HG02840 (cell line): ENCODE measurements around the gene DOCK4.

ENCODE experiments used
- ATAC-seq: cut with Tn5 transposase; IDR thresholded peaks from one replicate; pipeline ENCODE4 v1.9.1; 2021; ENCODE audit warnings: mild to moderate bottlenecking, moderate library complexity, moderate number of reproducible peaks; ENCODE audit not compliant: unreplicated experiment, low FRiP score

The DOCK4 gene

DNA sequence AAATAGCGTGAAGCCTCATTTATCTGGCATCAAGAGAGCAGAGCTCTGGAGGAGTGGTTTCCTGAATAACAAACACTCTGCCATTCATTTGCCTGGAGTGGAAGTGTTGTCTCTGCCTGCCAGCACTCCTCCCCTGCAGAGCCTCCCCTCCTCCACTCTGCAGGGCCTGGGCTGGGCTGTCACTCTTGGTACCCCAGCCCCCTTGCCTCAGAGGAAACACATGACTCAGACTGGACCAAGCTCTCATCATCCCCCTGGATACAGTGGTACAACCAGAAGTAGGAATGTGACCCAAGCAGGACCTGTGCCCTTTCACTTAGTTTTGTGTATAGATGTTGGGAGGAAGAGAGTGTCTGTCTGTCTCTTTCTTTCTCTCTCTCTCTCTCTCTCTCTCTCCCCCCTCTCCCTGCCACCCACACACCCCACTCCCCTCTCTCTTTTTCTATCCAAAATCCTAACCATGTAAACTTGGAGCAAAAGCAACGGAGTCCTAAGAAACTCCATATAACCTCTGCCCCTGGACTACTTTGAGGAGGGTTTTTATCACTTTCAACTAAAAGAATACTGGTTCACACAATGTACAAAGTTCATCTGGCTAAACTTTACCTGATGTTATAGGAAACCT is 43.9 kb downstream of the DOCK4 start:
- ATAC-seq: no peak

GRCh38 chr7:112161253-112162141 is 44.7 kb downstream of the DOCK4 start:
- ATAC-seq: no peak

DNA sequence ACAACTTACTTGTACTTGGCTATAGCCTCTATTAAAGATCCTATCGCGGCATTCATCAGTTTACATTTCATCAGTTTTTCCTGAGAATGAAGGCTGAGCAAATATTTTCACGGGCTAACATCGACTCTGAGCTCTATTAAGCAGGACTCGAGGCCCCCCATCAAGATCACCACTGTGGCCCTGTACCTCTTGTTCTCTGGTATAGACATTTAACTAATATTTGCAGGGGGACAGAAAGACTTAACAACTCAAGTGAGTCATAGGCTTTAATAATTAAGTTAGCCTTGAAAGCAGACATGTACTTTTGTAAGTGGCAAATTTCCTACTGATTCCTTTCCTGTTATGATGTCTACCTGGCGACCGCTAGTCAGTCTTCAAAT is 45.4 kb downstream of the DOCK4 start:
- ATAC-seq: no peak

GRCh38 chr7:112160130-112160770 is 45.9 kb downstream of the DOCK4 start:
- no peak for ATAC-seq

DNA sequence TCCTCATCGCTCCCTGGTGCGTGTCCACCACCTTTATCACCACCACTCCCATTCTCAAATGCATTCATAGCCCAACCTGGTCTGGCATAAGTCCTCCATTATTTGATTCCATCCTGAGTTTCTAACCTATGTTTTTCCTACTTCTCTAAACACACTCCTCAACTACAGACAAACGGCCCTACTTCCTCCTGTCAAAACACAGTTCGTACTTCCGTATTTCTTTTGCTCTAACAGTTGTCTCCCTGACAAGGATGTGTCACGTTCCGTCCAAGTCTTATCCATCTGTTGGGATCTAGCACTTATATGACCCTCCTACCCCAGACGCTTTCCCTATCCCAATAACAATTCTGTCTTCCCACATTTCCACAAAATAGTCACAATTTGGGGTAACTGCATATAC is 46.8 kb downstream of the DOCK4 start:
- ATAC-seq: no peak

DNA sequence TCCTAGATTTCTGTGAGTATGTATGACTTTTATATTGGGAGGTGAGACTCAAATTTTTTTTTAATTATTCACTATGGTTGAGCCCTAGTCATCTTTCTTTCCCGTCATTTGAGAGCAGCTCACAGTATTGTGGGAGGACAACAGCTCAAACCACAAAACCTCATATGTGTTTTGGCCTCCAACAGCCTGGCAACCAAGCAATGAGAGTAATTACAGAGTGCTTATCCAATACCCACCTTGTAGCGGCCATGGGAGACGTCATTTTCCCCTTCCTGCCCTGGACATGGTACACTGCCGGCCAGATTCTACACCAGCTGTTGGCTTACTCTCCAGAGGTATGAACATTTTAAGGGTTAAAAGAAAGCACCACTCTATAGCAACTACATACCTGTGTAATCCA is 49.1 kb downstream of the DOCK4 start:
- ATAC-seq: no peak

DNA sequence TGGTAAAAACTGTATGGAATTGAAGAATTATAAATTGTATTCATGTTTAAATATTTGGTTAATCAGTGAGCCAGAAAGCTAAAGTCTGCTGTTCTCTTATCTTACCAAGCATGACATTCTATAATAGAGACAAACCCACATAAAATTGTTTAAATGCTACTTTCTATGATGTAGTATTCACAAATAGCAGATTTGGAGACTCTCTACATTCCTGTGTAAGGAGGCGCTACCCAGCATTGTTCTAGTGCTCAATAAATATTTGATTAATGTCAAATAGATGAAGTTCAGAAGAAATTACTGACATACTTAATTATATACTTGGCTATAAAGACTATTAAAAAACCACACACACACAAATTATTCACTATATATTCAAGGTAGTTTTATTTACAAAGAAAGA is 49.8 kb downstream of the DOCK4 start:
- no peak for ATAC-seq

GRCh38 chr7:112154690-112155089 is 51.5 kb downstream of the DOCK4 start:
- ATAC-seq: no peak

GRCh38 chr7:112152186-112152585 is 54.0 kb downstream of the DOCK4 start:
- ATAC-seq: no peak

GRCh38 chr7:112150823-112151641 is 55.2 kb downstream of the DOCK4 start:
- no peak for ATAC-seq

DNA sequence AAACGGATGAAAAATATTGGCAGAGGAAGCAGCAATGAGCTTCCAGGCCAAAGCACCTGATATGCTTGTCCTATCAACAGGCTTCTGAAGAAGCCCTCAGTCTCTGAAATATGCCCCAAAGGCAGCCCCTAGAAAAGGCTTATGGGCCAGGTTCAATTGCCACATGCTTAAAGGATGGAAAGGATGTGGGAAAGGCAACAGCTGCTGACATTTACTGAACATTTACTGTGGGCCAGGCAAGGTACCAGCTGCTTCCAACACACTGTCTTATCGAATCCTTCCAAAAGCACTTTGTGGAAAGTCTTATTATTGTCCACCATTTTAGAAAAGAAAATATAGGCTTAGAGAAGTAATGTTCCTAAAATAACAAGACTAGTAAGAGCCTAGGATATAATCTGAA is 56.5 kb downstream of the DOCK4 start:
- ATAC-seq: no peak

DNA sequence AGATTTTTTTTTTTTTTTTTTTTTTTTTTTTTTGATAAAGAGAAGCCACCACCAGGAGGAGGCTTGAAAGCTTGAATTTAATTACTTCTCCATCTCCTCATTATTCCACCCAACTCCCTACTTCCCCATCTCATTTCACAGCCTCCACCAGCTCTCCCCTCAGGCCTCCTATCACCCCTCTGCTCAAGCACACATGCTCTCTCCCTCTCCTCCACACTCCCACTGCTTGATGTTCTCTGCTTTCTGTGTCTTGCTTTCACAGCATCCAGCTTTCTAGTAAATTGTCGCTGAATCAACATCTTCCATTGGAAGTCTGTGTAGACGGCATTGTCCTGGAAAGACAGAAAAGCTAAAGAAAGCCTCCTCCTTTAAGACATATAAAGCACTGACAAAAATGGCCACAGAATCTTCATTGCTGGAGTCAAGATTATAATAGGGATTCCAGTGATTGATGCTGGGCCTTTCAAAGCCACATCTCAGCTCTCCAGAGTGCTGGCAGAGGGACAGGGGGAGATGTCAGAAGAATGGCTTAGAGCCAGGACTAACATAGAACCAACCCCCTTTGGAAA is 58.3 kb downstream of the DOCK4 start:
- ATAC-seq: no peak

GRCh38 chr7:112145206-112145605 is 61.0 kb downstream of the DOCK4 start:
- ATAC-seq: no peak

DNA sequence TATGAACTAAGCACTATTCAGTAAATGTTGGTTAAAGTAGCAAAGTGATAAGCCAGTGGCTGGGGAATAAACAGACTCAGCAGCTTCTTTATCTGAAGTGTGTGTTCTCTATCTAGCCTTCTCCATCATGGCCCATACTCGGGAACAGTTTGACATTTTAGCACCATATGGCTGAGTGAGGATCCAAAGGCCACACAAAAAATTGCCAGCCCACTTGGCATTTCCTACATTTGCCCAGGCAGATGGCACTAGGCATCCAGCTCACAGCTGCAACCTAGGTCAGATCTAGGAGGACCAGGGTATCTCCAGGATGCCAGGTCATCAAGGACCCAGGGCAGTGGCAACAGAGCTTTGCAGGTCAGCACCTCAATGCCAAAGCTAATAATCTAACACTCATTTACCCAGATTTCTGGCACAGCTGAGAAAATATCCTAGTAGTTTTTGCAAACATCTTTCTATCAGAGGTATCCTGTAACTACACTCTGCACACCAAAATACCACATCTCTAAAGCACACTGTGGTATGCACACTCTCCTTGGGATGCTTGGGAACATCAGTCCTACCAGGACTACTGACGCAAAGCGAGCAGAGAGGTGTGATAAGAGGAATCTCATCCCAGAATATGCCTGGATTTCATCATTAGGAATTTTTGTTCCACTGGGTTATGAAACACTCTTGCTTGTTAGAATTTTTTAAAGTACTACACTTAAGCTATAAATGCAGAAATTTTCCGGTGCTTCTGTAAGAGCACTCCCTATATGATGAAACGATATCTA is 61.7 kb downstream of the DOCK4 start:
- no peak for ATAC-seq

GRCh38 chr7:112143582-112143981 is 62.6 kb downstream of the DOCK4 start:
- no peak for ATAC-seq

GRCh38 chr7:112143136-112143535 is 63.1 kb downstream of the DOCK4 start:
- ATAC-seq: no peak

GRCh38 chr7:112140600-112140999 is 65.6 kb downstream of the DOCK4 start:
- no peak for ATAC-seq

DNA sequence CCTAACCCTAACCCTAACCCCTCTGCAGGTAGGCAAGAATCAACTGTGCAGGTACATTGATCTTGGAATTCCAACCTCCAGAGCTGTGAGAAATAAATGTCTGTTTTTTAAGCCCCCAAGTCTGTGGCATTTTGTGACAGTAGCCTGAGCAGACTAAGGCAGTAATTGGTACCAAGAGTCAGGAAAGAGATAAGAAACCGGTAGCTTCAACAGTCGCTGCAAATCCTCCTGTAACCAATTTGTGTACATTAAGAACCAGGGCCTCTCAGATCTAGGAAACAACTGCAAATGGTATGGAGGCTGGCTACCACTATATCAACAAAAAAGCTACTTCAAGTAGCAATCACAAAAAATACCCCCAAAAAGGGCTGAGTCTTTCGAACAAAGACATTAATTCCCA is 67.3 kb downstream of the DOCK4 start:
- ATAC-seq: no peak

DNA sequence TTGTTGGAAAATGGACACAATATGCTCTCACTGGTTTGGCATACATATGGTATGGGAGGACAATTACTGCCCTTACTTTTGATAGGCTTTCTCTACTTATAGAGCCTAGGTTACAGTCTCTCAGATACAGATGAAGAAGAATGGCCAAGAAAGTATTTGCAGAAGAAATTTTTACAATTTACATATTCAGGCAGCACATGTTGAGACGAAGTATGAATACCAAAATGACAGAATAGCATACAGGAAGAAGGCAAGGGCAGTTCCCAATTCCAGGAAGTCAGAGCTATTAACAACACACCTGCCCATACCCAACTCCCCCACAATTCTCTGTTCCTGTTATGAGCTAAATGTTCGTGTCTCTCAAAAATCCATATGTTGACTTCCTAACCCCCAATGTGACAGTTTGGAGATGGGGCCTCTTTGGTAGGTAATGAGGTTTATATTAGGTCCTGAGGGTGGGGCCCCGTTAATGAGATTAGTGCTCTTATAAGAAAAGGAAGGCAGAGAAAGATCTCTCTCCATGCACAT is 67.8 kb downstream of the DOCK4 start:
- ATAC-seq: no peak
